Stimulated activated CD4-positive, alpha-beta T cell treated with anti-CD3 and anti-CD28 coated beads, Interleukin-4, amount 100 ng/mL, for 1 hour (primary cell): ENCODE data around the gene RBM12.
A peak's percentile ranks its signal among the peaks of the same experiment; 100 is the strongest.
"Not testable (repeated sequence)": the region's sequence is repeated elsewhere in the genome, so short reads cannot be mapped to it uniquely, and the experiment has no call there.

ENCODE experiments used
- DNase-seq: peaks from one replicate; pipeline ENCODE4 v3.0.0-alpha.2; 2020

RBM12 gene, protein sequence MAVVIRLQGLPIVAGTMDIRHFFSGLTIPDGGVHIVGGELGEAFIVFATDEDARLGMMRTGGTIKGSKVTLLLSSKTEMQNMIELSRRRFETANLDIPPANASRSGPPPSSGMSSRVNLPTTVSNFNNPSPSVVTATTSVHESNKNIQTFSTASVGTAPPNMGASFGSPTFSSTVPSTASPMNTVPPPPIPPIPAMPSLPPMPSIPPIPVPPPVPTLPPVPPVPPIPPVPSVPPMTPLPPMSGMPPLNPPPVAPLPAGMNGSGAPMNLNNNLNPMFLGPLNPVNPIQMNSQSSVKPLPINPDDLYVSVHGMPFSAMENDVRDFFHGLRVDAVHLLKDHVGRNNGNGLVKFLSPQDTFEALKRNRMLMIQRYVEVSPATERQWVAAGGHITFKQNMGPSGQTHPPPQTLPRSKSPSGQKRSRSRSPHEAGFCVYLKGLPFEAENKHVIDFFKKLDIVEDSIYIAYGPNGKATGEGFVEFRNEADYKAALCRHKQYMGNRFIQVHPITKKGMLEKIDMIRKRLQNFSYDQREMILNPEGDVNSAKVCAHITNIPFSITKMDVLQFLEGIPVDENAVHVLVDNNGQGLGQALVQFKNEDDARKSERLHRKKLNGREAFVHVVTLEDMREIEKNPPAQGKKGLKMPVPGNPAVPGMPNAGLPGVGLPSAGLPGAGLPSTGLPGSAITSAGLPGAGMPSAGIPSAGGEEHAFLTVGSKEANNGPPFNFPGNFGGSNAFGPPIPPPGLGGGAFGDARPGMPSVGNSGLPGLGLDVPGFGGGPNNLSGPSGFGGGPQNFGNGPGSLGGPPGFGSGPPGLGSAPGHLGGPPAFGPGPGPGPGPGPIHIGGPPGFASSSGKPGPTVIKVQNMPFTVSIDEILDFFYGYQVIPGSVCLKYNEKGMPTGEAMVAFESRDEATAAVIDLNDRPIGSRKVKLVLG

DNA sequence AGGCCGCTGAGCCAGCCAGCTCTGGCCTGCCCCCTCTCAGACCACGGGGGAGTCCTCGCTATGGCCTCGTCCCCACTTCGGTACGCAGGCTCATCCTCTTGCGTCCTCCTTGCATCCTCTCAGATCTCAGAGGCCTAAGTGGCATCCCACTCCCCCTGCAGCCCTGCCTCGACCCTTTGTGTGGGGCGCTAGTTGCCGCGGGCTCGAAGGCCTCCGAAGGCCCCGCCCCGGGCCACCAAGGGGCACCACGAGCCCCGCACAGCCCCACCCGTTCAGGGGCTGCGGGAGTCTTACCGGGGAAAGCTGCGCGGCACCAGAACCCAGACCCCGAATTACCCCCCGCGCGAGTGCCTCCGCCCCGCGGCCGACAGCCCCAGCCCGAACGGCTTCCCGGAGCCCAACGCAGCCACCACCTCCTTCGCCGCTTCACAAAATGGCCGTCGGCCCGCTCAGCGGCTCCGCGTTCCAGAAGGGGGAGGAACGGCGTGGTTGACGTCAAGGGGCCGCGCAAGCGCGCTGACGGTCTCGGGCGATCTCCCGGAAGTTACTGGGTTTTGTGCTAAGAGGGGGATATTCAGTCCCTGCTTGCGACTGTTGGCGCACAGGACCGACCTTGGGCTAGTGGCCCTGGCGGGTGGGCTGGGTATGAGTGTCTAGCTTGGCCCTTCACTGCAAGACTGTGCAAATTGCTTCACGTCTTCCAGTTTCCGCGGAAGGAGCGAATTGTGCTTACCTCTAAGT, at the start of gene RBM12, which contains the start of gene CPNE1:
RBM12 (minus strand) TSS at position 435 of the 741 bp plus-strand sequence. CDS start 9,578 bp downstream, outside the sequence.
CPNE1 (minus strand) TSS at position 435 of the 741 bp plus-strand sequence. CDS start 31,977 bp downstream, outside the sequence.
- peak; percentile 91 for DNase-seq

DNA sequence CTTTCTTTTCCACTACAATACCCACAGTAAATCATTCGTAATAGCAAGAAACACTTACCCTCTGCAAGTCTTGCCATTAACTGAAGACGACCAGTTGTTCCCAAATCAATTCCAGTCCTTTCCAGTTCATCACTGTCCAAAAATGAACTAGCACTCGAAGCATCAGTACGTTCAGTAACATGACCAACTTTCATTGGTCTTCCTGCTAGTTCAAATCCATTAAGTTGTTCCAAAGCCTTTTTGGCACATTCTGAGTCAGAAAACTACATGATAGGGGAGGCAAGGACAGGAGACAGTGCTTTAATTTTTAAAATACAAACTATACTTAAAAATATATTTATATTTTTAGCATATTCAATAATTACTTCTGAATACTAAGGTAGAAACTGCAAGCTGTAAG, 49.4 kb upstream of the RBM12 start:
- no peak for DNase-seq

DNA sequence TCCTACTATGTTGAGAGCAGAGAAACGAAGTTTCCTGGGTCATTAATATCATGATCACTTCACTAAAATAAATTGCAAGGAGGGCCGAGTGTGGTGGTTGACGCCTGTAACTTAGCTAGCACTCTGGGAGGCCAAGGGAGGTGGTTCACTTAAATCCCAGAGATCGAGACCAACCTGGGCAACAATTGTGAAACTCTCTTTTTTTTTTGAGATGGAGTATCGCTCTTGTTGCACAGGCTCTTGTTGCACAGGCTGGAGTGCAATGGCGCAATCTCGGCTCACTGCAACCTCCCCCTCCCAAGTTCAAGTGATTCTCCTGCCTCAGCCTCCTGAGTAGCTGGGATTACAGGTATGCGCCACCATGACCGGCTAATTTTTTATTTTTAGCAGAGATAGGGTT, 48.4 kb upstream of the RBM12 start:
- not testable (repeated sequence) for DNase-seq

DNA sequence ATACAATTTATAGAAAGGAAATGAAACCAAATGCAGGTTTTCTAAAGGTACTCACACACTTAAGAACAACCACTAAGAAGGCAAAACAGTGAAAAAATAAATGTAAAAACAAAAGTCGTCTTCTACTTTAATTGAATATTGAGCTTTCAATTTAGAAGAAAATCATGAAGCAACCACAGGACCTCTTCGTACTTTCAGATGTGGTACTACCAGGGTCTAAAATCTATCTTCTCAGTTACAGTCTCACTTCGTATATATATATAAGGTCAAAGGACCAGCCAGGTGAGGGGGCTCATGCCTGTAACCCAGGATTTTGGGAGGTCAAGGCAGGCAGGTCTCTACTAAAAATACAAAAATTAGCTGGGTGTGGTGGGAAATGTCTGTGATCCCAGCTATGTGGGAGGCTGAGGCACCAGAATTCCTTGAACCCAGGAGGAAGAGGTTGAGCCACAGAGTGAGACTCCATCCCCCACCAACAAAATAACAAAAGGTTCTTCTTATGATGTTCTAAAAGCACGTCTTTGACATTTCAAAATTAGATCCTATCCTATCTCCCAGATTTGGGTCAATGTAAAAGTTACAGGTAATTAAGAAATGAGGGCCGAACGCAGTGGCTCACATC, 47.0 kb upstream of the RBM12 start:
- no peak for DNase-seq

DNA sequence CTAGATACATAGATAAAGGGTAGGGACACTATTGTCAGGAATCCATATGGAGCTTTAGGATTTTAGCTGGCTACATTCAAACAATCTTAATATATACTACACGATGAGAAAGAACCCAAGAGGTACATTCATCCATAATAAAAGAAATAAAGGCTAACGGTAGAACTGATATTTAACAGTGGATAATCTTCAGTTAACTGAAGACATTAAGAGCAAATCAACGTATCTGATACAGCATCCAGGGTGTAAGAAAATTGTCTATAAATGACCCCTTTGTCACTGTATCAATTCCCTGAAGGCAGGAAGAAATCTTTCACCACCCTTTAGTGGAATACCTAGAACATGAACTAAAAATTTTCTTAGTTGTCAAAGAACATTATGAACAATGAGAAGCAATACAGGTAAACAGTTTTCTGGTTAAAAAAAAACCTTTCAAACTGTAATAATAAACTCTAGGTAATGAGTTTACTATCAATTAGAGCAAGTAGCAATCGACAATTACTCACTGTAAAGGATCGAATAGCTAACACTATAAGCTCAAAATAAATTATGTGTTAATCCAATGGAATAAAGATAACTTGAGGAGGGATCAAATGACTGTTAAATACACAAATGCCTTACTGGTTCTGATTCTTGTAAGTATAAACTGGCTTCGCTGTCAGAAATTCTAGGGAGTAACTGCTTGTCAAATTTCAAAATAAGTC, 46.3 kb upstream of the RBM12 start:
- no peak for DNase-seq

DNA sequence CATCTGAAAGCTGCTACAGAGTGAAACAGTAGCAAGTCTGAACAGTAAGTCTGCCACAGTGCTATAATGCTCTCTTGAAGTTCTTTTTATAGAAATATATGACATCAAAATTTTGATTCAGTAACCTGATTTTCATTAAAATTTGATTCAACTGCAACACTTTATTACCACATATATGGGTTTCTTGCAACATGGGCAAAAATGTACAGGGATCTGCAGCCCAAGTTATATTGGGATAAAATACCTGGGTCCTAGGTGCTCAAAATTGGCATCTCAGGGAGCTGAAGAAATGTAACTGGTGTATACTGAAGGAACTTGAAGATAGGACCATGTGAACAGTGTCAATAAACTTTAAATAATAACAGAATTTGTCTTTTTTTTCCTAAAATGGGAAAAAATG, 45.3 kb upstream of the RBM12 start:
- no peak for DNase-seq

DNA sequence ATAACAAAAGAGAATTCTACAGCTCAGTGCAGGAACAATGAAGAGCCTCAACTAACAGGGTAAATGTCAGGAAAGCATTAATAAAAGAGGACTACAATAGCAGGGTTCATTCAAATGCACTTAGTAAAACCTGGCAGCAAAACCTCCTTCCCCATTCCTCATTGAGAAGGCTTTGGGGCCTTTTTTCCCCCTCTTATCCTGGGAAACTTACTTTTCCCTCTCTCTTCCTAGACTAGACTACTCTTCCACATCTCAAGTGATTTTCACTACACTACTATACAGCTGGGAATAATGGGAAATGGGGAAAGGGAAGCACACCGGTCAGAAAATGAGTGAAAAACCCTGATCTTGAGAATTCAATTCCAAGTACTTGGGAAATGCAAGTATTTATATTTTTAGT, 44.6 kb upstream of the RBM12 start:
- DNase-seq = no peak

DNA sequence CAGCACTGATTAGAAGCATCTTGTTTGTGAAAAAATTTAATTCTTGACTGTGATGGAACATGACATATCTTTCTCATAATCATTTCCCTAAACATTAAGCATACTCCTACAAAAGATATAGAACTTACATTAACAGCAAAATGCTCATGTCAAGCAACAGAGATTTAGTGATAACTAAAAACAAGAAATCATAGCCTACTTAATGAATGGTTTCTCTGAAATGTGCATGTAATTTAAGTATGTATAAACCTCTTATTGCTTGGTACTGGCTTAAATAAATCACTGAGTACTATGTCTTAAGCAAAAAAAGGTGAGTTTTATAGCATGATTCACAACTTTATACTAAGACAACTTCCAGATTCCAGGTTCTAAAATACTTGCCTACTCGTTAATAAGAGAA, 43.8 kb upstream of the RBM12 start:
- no peak for DNase-seq

DNA sequence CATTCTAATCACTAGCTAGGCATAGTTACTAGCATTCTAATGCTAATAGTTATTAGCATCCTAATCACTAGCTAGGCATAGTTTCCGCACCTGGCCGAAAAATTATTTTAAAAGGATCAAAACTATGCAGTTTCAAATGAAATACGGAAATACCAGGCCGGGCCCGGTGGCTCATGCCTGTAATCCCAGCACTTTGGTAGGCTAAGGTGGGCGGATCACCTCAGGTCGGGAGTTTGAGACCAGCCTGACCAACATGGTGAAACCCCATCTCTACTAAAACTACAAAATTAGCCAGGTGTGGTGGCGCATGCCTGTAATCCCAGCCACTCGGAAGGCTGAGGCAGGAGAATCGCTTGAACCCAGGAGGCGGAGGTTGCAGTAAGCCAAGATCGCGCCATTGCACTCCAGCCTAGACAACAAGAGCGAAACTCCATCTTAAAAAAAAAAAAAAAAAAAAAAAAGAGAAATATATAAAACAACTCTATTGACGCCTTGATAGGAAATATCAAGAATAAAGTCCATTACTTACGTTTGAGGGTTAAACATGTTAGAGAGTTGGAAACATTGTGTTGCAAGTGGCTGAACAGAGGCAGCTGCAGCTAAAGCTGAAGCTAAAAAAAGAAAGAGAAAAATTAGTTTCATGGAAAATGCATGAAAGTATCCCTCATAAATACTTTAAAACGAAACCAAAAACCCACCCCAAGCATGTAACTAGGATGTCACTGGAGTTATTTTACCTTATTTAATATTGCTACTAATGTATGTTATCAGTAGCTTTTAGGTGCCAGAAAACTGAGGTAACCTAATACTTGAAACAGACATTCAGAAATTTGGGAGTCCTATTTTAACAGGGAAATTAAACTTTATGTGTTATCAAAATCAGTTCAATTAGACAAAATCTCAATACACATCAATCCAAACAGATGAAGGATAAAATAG, 42.2 kb upstream of the RBM12 start:
- not testable (repeated sequence) for DNase-seq

DNA sequence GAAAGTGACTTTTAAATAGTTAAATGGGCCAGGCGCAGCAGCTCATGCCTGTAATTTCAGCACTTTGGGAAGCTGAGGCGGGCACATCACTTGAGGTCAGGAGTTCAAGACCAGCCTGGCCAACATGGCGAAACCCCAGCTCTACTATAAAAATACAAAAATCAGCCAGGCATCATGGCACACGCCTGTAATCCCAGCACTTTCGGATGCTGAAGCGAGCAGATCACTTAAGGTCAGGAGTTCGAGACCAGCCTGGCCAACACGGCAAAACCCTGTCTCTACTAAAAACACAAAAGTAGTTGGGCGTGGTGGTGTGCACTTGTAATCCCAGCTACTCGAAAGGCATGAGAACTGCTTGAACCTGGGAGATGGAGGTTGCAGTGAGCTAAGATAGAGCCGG, 41.2 kb upstream of the RBM12 start:
- not testable (repeated sequence) for DNase-seq

DNA sequence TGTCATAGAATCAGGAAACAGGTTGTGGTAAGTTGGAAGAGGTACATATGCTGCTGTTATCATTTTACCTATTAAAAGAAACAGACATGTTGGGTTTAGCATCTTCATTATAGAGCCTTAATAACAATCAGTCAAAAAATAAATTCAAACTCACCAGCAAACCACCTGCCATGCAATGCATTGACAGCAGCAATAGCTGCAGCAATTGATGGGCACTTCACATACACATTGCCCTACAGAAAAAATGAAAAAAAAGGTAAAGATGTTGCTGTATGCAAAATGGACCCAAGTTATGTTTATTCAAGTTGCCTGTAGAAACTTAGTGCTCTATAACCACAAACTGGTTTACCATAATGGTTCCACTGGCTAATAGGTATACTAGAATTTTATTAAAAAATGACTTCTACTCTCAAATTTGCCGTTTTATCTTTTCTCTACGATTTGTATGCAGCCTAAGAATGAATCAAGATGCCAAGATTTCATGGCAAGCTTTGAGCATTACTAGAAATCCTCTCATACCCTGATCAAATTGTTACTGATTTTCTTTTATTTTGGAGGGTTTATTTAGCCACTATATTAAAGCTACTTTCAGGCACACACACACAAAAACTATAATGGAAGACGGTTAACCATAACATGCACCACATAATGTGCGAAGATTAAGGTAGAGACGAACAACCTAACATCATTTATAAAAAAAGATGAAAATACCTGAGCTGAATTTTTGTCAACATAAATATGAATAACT, 40.0 kb upstream of the RBM12 start:
- no peak for DNase-seq

DNA sequence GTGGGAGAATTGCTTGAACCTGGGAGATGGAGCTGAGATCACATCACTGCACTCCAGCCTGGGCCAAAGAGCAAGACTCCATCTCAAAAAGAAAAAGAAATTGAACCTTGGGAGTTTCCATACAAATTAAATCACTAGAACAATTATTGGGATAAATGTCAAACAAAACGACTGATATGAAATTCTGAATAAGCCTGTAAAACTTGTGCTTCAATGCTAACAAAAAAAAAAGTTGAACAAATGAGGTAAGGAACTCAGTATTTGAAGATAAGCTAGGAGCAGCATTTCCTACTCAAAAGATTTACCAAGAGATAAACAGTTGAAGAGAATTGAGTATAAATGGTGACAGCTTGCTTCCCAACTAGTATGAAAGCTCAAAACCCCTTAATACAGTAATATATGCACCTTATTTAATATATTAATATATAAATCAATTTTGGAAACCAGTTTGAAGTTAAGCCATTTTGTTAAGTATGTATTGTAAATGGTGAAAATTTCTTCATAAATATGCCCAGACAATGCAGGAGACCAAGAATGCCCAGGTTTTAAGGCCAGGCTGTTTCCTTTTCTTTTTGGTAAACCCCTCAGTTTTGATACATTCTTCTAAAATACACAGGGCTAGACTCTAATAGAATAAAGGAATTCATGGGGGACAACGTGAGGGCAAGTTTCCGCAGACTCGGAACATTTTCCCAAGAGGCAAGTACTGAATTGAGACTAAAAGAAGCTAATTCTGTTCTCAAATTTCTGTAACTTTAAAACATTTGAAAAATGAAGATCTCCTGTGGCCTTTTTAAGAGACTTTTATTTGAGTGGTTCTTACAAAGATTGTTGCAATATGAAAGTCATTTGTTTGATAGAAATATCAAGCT, 38.4 kb upstream of the RBM12 start:
- no peak for DNase-seq

DNA sequence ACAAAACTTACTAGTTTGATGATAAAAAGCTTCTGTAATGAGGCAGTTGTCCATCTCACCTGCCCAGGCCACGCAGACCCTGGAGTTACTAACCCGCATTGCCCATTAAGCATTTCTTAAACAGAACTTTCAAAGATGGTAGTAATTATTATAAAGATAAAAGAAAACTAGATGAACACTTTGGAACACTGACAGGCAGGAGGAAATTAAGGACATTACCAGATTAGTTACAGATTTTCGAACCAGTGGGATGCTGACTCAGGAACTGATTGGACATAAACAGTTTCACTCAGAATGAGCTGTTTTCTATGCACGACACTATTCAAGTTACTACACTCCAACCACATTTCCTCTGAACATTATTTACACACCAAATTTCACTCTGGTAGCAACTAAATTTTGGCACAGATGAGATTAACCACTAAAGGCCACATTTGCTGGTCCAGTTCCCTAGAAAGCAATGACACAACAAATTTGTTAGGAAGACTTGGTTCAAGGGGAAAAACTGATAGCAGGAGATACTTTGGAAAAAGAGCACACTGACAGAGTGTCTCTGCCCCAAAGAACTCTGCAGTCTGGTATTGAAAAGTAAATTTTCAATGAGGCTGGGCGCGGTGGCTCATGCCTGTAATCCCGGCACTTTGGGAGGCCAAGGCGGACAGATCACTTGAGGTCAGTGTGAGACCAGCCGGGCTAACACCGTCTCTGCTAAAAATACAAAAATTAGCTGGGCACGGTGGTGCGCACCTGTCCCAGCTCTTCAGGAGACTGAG, 37.5 kb upstream of the RBM12 start:
- DNase-seq = no peak

DNA sequence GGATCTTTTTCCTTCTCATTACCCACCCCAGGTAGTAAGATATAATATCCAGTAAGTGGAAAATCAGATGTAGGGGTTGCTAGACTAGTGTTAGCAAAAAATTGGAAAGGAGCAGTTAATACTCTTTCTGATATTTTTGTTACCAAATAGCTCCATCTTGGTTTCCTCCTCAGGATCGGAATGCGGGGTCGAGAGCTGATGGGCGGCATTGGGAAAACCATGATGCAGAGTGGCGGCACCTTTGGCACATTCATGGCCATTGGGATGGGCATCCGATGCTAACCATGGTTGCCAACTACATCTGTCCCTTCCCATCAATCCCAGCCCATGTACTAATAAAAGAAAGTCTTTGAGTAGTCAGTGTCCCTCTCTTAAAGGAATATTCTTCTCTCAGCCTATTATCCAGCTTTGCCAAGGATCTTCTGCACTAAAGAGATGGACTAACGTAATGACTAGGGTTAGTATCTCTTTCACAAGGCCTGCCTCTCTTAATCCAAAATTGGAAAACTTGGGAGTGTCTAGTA, 36.0 kb upstream of the RBM12 start:
- no peak for DNase-seq

DNA sequence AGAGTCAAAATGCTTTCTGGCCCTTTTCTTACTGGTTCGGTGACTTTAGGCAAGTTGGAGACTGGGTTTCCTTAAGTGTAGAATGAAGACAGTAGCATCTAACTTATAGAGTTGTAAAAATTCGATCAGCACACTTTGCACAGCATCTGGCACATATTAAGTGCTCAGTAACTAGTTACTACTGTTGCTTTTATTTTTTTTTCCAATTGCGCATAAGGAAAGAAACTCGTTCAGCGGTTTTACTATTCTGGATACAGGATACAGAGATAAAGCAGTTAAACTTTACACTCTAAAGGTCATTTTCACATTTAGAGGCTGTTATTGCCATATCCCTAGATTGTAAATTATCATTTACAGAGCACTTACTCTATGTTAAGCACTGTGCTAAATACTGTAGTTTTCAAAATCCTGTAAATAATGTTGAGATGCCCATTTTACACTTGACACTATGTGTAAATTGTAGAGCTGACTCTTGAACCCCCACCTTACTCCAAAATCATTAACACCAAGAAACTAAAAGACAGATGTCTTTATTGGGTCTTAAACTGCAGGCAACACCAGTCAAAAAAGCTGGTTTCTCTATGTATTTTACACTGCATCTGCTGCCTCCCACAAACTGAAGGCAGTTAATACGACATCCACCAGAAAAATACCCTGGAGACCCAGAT, 35.4 kb upstream of the RBM12 start:
- DNase-seq = no peak

DNA sequence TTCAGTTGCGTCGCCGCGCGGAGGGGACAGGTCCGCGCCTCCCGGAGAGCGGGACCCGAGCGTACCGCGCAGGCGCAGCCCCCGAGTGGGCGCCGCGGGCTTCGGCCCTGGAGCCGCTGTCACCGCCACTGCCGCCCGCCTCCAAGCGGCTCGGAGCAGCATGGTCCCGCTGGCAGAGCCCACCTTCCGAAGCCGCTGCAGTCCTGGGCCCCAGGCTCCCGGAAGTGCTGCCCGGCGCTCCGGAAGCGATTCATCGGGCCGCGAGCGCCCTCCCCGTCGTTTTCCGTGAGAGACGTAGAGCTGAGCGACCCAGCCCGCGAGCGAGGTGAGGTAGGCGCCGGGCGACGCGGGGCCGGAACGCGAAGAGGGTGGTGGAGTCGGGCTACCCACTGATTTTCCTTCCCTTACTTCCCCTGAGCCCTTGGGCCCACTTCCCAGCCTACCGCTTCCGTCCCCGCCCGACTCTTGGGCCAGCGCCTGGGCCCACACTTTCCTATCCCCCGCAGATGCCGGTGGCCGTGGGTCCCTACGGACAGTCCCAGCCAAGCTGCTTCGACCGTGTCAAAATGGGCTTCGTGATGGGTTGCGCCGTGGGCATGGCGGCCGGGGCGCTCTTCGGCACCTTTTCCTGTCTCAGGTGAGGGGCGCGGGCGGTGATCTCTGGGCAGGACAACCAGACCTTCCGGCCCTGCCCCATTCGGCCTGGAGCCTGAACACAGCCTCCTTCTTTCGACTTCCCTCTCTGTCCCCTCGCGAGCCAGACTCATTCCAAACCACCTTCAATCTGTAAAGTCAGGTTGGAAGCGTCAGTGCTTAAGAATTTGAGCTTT, 34.6 kb upstream of the RBM12 start, which contains the start of the genes NFS1 and ROMO1:
NFS1 (minus strand) TSS at position 226 of the 830 bp plus-strand sequence; CDS start at position 162, 64 bp downstream.
ROMO1 (plus strand) TSS at position 279 of the 830 bp plus-strand sequence; CDS start at position 507, 228 bp downstream.
- DNase-seq = peak; percentile 88
